ENCODE measurements around the gene TNRC6A.

Gene TNRC6A

GRCh38 chr16:24778671-24779070 is 49.2 kb downstream of the TNRC6A start:
- TF ChIP-seq CTCF (IDR thresholded peaks at IDR 0.05) = no peak

- TF ChIP-seq CTCF (IDR thresholded peaks at IDR 0.05) = no peak
Observed at GRCh38 chr16:24781256-24781655, 51.8 kb downstream of the TNRC6A start.

GRCh38 chr16:24784121-24784520 is 54.7 kb downstream of the TNRC6A start:
- no peak for TF ChIP-seq CTCF (IDR thresholded peaks at IDR 0.05)

GRCh38 chr16:24789881-24790280 is 60.4 kb downstream of the TNRC6A start:
- TF ChIP-seq CTCF (IDR thresholded peaks at IDR 0.05) = no peak

GRCh38 chr16:24800586-24800985 is 71.1 kb downstream of the TNRC6A start:
- peak; percentile 76 for TF ChIP-seq CTCF (IDR thresholded peaks at IDR 0.05)

- no peak for TF ChIP-seq CTCF (IDR thresholded peaks at IDR 0.05)
Observed at GRCh38 chr16:24801761-24802302, 72.4 kb downstream of the TNRC6A start.

GRCh38 chr16:24805484-24805883 is 76.0 kb downstream of the TNRC6A start:
- TF ChIP-seq CTCF (IDR thresholded peaks at IDR 0.05) = no peak

GRCh38 chr16:24807301-24807700 is 77.8 kb downstream of the TNRC6A start:
- TF ChIP-seq CTCF (IDR thresholded peaks at IDR 0.05) = no peak
